Loucy (cell line): ENCODE results near the gene FAM114A2.

Source experiments
- H2AFZ ChIP-seq: fragments of 200-600 bp; sonication (generic); 2 replicates; pipeline ENCODE4 v1.6.0; 2016; ENCODE audit warnings: antibody characterized with exemption, mild to moderate bottlenecking, low read length, moderate library complexity
- H3F3A ChIP-seq: fragments of 200-600 bp; 2 replicates; pipeline ENCODE4 v1.6.0; 2016; ENCODE audit warnings: antibody characterized with exemption, low read depth, mild to moderate bottlenecking
- H3K27me3 ChIP-seq: fragments of 200-600 bp; sonication (generic); 2 replicates; pipeline ENCODE4 v1.6.1; 2014; ENCODE audit warnings: low read length, mild to moderate bottlenecking; ENCODE audit not compliant: insufficient read depth, poor library complexity, severe bottlenecking
- H3K36me3 ChIP-seq: fragments of 200-600 bp; sonication (generic); 2 replicates; pipeline ENCODE4 v1.6.1; 2016; ENCODE audit warnings: low read length; ENCODE audit not compliant: insufficient read depth
- H3K4me1 ChIP-seq: fragments of 200-600 bp; sonication (generic); 2 replicates; pipeline ENCODE4 v1.5.1; 2014; ENCODE audit warnings: low read length, mild to moderate bottlenecking; ENCODE audit not compliant: insufficient read depth, poor library complexity, severe bottlenecking
- H3K4me2 ChIP-seq: fragments of 200-600 bp; sonication (generic); 2 replicates; pipeline ENCODE4 v1.6.0; 2014; ENCODE audit warnings: antibody characterized with exemption, low read length, low read depth, mild to moderate bottlenecking; ENCODE audit not compliant: poor library complexity, severe bottlenecking
- H3K4me3 ChIP-seq: fragments of 200-600 bp; sonication (generic); 2 replicates; pipeline ENCODE4 v1.5.1; 2014; ENCODE audit warnings: low read length, mild to moderate bottlenecking, mixed read lengths; ENCODE audit not compliant: poor library complexity, severe bottlenecking
- H3K79me2 ChIP-seq: fragments of 200-600 bp; sonication (generic); 2 replicates; pipeline ENCODE4 v1.6.1; 2014; ENCODE audit warnings: low read length; ENCODE audit not compliant: insufficient read depth
- H3K9ac ChIP-seq: fragments of 200-600 bp; sonication (generic); 2 replicates; pipeline ENCODE4 v1.6.0; 2014; ENCODE audit warnings: mild to moderate bottlenecking, low read depth, low read length, moderate library complexity; ENCODE audit not compliant: poor library complexity, severe bottlenecking
- H3K9me2 ChIP-seq: fragments of 200-600 bp; sonication (generic); replicated peaks from 2 replicates; pipeline ENCODE4 v1.6.1; 2016; ENCODE audit warnings: low read depth, low read length, mixed read lengths
- H3K9me3 ChIP-seq: fragments of 200-600 bp; sonication (generic); 2 replicates; pipeline ENCODE4 v1.6.1; 2014; ENCODE audit warnings: mild to moderate bottlenecking, antibody characterized with exemption, low read length, low read depth; ENCODE audit not compliant: insufficient read depth
- H4K20me1 ChIP-seq: fragments of 200-600 bp; sonication (generic); 2 replicates; pipeline ENCODE4 v1.6.0; 2014; ENCODE audit warnings: antibody characterized with exemption, low read length, mild to moderate bottlenecking; ENCODE audit not compliant: insufficient read depth, poor library complexity, severe bottlenecking
- CTCF ChIP-seq: fragments of 200-600 bp; sonication (generic); conservative IDR thresholded peaks from 2 replicates; pipeline ENCODE4 v1.5.1; 2014; ENCODE audit warnings: mild to moderate bottlenecking, antibody characterized with exemption, low read length
- EZH2phosphoT487 ChIP-seq: fragments of 200-600 bp; IDR thresholded peaks from 2 replicates; pipeline ENCODE4 v1.6.1; 2018; ENCODE audit warnings: antibody characterized with exemption, mild to moderate bottlenecking, moderate library complexity, borderline replicate concordance

FAM114A2 gene

GRCh38 chr5:154039458-154039829 lies 734 bp upstream of the FAM114A2 start:
- H4K20me1 ChIP-seq, result no peaks in the 10 kb centered on the region
- H3K27me3 ChIP-seq, result no peaks in the 10 kb centered on the region
- peak overlapping the region; percentile 78 for H3K9ac ChIP-seq
- H3K36me3 ChIP-seq, result no peaks in the 10 kb centered on the region
- no peaks in the 10 kb centered on the region for H3F3A ChIP-seq
- H3K4me3 ChIP-seq, result peak overlapping the region; percentile 88
- H3K79me2 ChIP-seq, result peaks cover 33% of the 10 kb centered on the region
- H3K9me3 ChIP-seq, result no peaks in the 10 kb centered on the region
- no peak overlapping the region for H2AFZ ChIP-seq
- H3K9me2 ChIP-seq, result no peaks in the 10 kb centered on the region
- peak overlapping the region; percentile 77 for H3K4me2 ChIP-seq
- TF ChIP-seq CTCF, result no peak
- no peak for TF ChIP-seq EZH2phosphoT487
- peaks cover 23% of the 10 kb centered on the region for H3K4me1 ChIP-seq

GRCh38 chr5:154038261-154038706 lies 426 bp downstream of the FAM114A2 start:
- H3K4me2 ChIP-seq, result peak overlapping the region; percentile 82

GRCh38 chr5:154034944-154035343 lies 3.8 kb downstream of the FAM114A2 start:
- Histone ChIP-seq H3K36me3 (no peaks in the 10 kb centered on the region), H3K9me3 (no peaks in the 10 kb centered on the region), H3K27me3 (no peaks in the 10 kb centered on the region), H3F3A (no peaks in the 10 kb centered on the region), H3K4me1 (peaks cover 6% of the 10 kb centered on the region), H3K9ac (no peak overlapping the region), H3K4me3 (no peak overlapping the region), H3K4me2 (no peak overlapping the region), H2AFZ (no peak overlapping the region), H4K20me1 (no peaks in the 10 kb centered on the region), H3K79me2 (peaks cover 17% of the 10 kb centered on the region), H3K9me2 (no peaks in the 10 kb centered on the region)
- TF ChIP-seq EZH2phosphoT487 (no peak), CTCF (no peak)

More at GRCh38 chr5:154038261-154038706, 426 bp downstream of the FAM114A2 start:
- H3K4me1 ChIP-seq, result peaks cover 16% of the 10 kb centered on the region
- TF ChIP-seq CTCF (no peak), EZH2phosphoT487 (no peak)
- H3K9ac ChIP-seq, result peak overlapping the region; percentile 78
- peaks cover 33% of the 10 kb centered on the region for H3K79me2 ChIP-seq
- peak overlapping the region; percentile 97 for H2AFZ ChIP-seq
- H4K20me1 ChIP-seq, result no peaks in the 10 kb centered on the region
- no peaks in the 10 kb centered on the region for H3K36me3 ChIP-seq
- no peaks in the 10 kb centered on the region for H3F3A ChIP-seq
- no peaks in the 10 kb centered on the region for H3K9me2 ChIP-seq
- H3K27me3 ChIP-seq, result no peaks in the 10 kb centered on the region
- no peaks in the 10 kb centered on the region for H3K9me3 ChIP-seq
- peak overlapping the region; percentile 88 for H3K4me3 ChIP-seq
